ENCODE measurements around the gene RIPOR3.
"Not testable (repeated sequence)": the region's sequence is repeated elsewhere in the genome, so short reads cannot be mapped to it uniquely, and the experiment has no call there.

RIPOR3 gene

GRCh38 chr20:50680105-50680960, 11.0 kb downstream of the RIPOR3 start:
- DNase-seq (ENCODE audit: low read depth): no peak
- H3K4me3 ChIP-seq (ENCODE audit: low read length): no peak overlapping the region
- TF ChIP-seq CTCF (conservative IDR thresholded peaks at IDR 0.05; ENCODE audit: low read depth, low read length): no peak

GRCh38 chr20:50679753-50680104, 11.6 kb downstream of the RIPOR3 start:
- DNase-seq (ENCODE audit: low read depth): no peak
- no peak overlapping the region for H3K4me3 ChIP-seq (ENCODE audit: low read length)
- TF ChIP-seq CTCF (conservative IDR thresholded peaks at IDR 0.05; ENCODE audit: low read depth, low read length): no peak

- TF ChIP-seq CTCF (conservative IDR thresholded peaks at IDR 0.05; ENCODE audit: low read depth, low read length): no peak
- no peak for DNase-seq (ENCODE audit: low read depth)
- no peak overlapping the region for H3K4me3 ChIP-seq (ENCODE audit: low read length)
These were observed 13.0 kb downstream of the RIPOR3 start for GRCh38 chr20:50678169-50678898.

GRCh38 chr20:50676858-50677257, 14.5 kb downstream of the RIPOR3 start:
- no peak for DNase-seq (ENCODE audit: low read depth)
- no peak for TF ChIP-seq CTCF (conservative IDR thresholded peaks at IDR 0.05; ENCODE audit: low read depth, low read length)
- no peak overlapping the region for H3K4me3 ChIP-seq (ENCODE audit: low read length)

DNA sequence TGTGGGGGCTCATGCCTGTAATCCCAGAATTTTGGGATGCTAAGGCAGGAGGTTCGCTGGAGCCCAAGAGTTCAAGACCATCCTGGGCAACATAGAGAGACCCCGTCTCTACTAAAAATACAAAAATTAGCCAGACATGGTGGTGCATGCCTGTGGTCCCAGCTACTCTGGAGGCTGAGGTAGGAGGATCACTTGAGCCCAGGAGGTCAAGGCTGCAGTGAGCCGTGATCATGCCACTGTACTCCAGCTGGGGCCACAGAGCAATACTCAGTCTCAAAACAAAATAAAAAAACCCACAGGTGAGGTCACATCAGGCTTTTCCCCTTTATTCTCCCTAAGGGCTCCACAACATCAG, 15.0 kb downstream of the RIPOR3 start:
- DNase-seq (ENCODE audit: low read depth): not testable (repeated sequence)

GRCh38 chr20:50675671-50676376, 15.5 kb downstream of the RIPOR3 start:
- no peak overlapping the region for H3K4me3 ChIP-seq (ENCODE audit: low read length)
- no peak for DNase-seq (ENCODE audit: low read depth)
- TF ChIP-seq CTCF (conservative IDR thresholded peaks at IDR 0.05; ENCODE audit: low read depth, low read length): no peak

More for the DNA sequence above, 15.0 kb downstream of the RIPOR3 start:
- not testable (repeated sequence) for H3K4me3 ChIP-seq (ENCODE audit: low read length)

GRCh38 chr20:50674138-50674825, 17.1 kb downstream of the RIPOR3 start:
- DNase-seq (ENCODE audit: low read depth): no peak
- no peak overlapping the region for H3K4me3 ChIP-seq (ENCODE audit: low read length)
- TF ChIP-seq CTCF (conservative IDR thresholded peaks at IDR 0.05; ENCODE audit: low read depth, low read length): no peak

Data from retinal pigment epithelial cell (primary cell).